HG03280 (cell line): ENCODE measurements around the gene RAB40C.
A peak's percentile ranks its signal among the peaks of the same experiment; 100 is the strongest.

ENCODE experiments used
- ATAC-seq: cut with Tn5 transposase; IDR thresholded peaks from one replicate; pipeline ENCODE4 v1.9.1; 2021; ENCODE audit warnings: mild to moderate bottlenecking, moderate library complexity; ENCODE audit not compliant: unreplicated experiment

Gene RAB40C

DNA sequence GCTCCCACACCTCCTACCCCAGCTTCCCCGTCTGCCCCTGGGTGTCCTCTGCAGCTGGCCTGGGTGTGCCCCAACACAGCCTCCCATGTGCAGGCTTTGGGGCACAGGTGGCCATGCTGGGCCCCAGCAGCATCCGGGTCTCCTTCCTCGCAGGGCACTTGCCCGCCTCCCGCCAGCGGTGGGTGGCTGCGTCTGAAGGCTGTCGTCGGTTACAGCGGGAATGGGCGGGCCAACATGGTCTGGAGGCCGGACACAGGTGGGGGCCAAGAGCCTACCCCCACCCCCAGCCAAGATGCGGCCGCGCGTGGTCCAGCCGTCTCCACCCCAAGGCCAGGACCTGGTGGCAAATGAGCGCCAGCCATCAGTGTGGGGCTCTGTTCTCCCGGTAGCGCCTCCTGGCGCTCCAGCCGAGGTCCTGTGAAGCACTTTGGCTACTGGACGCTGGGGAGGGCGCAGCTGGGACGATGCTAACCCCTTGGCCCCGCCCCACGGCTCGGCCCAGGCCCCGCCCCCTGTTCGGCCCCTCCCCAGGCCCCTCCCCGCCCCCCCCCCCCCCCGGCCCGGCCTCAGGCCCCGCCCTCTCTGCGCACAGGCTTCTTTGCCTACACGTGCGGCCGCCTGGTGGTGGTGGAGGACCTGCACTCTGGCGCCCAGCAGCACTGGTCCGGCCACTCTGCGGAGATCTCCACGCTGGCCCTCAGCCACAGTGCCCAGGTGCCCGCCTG is 70.8 kb downstream of the RAB40C start:
- peak; percentile 56 for ATAC-seq

- no peak for ATAC-seq
Measured at GRCh38 chr16:661184-661821, 71.4 kb downstream of the RAB40C start.

GRCh38 chr16:662095-662494 is 72.2 kb downstream of the RAB40C start:
- ATAC-seq, result no peak

DNA sequence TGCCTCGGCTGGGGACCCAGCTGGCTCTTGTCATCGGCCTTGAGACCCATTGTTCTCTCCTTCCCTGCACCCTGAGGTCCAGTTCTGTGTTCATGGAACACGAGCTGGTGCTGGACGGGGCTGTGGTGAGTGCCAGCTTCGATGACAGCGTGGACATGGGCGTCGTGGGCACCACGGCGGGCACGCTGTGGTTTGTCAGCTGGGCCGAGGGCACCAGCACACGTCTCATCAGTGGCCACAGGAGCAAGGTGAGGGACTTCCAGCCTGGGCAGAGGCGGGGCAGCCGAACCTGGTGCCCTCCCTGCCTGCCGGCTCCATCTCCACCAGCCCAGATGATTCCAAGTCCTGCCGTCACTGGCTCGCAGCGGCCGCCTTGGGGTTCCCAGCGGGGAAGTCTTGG is 72.7 kb downstream of the RAB40C start:
- no peak for ATAC-seq

DNA sequence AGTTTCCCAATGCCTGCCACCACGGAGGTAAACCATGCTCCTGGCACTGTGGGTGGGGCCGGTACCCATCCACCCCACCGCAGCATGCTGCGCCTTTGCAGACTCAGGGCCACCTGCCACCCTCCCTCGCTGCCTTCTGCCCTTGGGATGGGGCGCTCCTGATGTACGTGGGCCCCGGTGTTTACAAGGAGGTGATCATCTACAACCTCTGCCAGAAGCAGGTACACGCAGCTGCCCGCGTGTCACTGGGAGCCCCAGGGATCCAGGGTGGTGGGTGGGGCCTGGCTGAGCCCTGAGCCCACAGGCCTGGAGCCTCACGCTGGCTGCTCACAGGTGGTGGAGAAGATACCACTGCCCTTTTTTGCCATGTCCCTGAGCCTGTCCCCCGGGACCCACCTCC is 76.7 kb downstream of the RAB40C start:
- ATAC-seq, result no peak

GRCh38 chr16:667113-667779 is 77.4 kb downstream of the RAB40C start:
- ATAC-seq, result no peak

- peak; percentile 82 for ATAC-seq
Measured at GRCh38 chr16:667780-668518, 78.1 kb downstream of the RAB40C start, which contains the start of gene RHOT2. RHOT2 (plus strand) TSS chr16:668132; CDS start chr16:668200, 68 bp downstream.

DNA sequence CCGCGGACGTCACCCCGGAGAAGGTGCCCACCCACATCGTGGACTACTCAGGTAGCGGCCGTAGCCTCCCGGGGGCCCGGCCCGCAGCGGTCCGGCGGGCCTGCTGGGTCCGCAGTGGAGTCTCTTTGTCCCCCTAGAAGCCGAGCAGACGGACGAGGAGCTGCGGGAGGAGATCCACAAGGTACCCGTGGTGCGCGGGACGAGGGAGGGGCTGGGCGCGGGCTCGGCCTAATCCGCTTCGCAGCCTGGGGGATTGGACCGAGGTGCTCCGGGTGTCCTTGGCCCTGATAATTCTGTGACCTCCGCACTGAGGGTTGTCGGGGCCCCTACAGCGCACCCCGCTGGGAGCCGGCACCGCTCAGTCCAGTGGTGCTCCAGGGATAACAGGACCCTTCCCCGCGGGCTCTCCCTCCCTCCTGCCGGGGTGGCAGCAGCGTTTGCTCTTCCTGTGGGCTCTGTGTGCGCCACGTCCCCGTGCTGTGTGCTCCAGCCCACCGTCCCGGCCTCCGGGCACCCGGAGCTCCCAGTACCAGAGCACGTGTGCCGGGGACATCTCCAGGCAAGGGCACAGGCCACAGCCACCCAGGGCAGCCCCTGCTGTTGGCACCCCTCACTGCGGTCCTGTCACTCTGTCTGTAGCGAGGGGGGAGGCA is 78.8 kb downstream of the RAB40C start:
- peak; percentile 6 for ATAC-seq

GRCh38 chr16:669666-670065 is 79.8 kb downstream of the RAB40C start:
- no peak for ATAC-seq

GRCh38 chr16:670485-671352 is 80.9 kb downstream of the RAB40C start:
- ATAC-seq, result no peak

DNA sequence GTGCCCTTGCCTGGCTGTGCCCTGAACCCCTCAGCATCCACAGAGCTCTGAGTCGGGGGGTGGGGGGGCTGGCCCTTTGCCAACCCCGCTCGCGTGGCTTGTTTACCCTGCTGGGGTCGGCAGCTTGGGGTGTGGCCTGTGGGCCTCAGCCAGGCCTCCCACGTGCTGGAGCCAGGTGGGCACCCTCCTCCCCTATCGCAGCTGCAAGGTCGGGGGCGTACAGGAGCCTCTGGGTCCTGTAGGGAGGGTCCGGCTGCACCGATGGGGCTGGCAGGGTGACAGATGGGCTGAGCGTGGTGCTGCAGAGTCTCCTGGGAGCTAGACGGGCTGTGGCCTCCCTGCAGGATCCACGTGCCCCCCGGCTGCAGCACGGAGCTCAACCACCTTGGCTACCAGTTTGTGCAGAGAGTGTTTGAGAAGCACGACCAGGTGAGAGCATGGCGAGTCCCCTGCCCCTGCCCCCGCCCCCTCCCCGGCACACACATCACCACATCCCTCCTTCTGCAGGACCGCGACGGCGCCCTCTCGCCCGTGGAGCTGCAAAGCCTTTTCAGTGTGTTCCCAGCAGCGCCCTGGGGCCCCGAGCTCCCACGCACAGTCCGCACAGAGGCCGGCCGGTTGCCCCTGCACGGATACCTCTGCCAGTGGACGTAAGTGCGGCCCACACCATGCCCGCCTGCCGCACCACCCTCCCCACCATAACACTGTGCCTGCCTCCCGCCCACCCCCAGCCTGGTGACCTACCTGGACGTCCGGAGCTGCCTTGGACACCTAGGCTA is 81.7 kb downstream of the RAB40C start:
- no peak for ATAC-seq

DNA sequence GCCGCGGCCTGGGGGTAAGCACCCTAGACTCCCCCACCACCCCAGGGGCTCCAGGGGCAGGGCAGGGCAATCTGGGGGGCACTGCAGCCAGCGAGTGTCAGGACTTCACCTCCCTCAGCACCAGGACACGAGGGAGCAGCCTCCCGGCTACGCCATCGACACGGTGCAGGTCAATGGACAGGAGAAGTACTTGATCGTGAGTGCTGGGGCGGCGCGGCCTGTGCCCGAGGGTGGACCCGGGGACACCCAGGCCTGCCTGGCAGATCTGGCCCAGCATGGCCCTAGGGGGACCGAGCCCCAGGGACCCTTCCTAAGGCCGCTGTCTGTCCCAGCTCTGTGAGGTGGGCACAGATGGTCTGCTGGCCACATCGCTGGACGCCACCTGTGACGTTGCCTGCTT is 82.5 kb downstream of the RAB40C start:
- ATAC-seq, result no peak

DNA sequence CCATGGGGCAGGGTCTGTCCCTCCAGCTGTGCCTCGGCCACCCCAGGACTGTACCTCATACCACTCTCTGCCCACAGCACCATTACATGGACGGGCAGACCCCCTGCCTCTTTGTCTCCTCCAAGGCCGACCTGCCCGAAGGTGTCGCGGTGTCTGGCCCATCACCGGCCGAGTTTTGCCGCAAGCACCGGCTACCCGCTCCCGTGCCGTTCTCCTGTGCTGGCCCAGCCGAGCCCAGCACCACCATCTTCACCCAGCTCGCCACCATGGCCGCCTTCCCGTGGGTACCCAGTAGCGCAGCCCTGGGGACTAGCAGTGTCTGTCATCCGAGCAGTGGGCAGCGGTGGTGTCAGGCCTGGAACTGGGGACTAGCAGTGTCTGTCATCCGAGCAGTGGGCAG is 83.0 kb downstream of the RAB40C start:
- no peak for ATAC-seq

DNA sequence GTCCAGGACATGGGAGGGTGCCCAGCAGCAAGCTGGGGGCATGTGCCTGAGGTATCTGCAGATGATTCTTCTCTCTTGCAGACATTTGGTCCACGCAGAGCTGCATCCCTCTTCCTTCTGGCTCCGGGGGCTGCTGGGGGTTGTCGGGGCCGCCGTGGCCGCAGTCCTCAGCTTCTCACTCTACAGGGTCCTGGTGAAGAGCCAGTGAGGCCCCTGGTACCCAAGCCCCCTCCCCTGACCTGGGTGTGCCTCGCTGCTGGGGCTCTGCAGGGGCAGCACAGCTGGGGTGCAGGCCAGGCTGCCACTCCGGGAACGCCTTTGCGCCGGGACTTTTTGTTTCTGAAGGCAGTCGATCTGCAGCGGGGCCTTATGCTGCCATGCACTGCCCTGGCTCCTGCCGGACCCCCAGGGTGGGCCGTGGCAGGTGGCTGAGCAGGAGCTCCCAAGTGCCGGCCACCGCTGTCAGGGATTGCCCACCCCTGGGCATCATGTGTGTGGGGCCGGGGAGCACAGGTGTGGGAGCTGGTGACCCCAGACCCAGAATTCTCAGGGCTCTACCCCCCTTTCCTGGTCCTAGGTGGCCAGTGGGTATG is 83.6 kb downstream of the RAB40C start:
- no peak for ATAC-seq

- ATAC-seq, result no peak
Measured at GRCh38 chr16:674214-674881, 84.5 kb downstream of the RAB40C start.

DNA sequence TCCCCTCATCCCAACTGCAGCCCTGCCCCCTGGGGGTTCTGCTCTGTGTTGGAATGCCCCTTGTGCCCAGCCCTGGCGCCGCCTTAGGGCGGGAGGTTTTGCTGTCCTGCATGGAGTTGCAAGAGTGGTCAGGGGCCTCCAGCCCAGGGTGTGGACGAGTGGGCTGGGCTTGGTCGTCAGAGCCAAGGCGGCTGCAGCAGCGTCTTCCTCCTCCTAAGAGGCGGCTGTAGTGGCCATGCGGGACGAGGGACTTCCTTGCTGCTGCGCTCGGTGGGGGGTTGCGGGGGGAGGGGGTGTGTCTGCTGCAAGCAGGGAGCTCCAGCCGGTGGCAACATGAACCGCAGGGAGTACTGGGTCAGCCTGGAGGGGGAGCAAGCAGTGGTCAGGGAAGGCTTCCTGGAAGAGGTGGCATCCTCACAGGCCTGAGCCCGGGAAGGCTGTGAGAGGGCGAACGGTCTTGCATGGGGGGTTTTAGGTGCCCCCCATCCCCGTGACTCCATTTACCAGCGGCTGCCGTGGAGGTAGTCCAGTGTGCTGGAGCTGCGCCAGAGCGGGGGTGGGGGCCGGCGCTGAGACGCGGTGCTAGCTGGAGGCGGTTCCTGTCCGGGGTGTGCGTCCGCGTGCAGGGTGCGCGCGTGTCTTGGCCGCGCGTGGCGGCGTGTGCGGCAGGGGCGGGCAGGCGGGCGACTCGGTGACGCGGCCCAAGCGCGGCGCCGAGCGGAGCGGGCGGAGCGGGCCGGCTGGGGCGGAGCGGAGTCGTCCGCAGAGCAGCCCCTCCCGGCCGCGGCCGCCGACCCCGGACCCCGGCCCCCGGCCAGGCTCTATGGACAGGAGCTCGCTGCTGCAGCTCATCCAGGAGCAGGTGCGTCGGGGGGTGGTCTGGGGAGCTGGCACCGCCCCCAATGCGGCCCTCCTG is 85.4 kb downstream of the RAB40C start, which contains the start of gene RHBDL1:
TSS of gene RHBDL1 (plus strand) at position 704 of the 916 bp plus-strand sequence. CDS start at position 824, 120 bp downstream.
- no peak for ATAC-seq
